ENCODE results near the gene LRP1B.

The LRP1B gene

DNA sequence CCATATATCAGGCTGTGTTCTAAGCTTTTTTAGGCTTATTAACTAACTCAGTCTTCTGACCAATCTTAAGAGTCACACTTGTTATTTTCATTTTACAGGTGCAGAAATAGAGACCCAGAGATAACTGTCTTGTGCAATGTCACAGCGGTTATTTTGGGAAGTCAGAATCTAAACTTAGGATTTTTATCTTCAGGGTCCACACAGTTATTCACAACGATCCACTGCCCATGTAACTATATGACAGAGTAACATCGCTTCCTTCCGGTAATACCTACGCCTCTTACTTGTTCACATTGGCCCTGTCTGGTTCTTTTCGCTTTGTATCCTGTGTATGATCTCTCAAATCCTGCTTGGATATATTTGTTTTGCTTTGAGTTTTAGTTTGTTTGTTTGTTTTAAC lies 631.7 kb downstream of the LRP1B start:
- no peak for DNase-seq

DNA sequence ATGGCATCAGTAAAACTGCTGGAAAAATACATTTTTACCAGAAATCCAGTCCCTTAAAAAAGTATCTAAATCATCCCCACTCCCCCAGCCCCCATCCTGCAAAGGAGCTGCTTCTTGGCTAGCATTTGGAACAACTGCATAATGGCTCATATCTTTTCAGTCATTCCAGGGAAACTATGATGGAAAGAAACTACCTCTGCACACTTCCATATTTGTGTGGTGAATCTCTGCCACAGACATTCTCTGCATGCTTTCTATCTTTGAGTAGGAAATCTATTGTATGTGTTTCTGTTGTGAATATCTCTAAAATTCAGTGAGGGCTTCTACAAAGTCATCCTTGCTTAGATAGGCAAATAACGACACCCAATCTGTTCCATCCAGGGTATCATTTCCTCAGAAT lies 632.3 kb downstream of the LRP1B start:
- DNase-seq, result no peak

DNA sequence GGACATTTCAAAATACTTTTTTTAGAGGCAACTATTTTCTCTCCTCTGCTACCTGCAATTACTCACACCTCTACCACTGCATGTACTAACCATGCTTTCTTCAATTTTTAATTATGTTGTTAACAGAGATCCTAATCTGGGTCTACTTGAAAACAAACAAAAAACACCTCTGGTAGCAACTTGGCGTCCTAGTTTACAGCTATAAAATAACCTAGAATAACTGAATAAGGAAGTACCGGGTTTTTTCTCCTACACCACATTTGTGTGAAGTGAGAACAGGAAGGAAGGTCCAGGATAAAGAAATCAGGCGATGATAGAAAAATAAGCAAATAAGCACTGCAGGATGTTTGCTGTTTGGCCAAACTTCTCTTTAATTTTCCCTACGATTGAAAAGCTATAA lies 633.5 kb downstream of the LRP1B start:
- DNase-seq, result peak; percentile 40

DNA sequence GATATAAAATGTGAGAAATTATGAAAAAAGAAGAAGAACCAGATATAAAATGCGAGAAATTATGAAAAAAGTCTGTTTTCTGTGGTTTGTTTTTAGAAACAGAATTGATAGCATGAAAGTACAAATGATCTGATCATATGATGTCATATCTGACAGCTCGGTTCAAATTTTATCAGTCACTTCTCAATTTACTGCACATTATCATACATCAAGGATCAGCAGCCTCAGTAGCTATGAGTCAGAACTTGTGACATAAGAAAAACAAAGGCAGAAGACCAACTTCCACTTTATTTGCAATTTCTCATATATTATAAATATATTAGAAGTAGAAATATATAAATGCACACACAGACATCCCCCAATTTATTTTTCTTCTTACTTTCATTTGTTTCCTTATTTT lies 634.0 kb downstream of the LRP1B start:
- DNase-seq, result no peak

DNA sequence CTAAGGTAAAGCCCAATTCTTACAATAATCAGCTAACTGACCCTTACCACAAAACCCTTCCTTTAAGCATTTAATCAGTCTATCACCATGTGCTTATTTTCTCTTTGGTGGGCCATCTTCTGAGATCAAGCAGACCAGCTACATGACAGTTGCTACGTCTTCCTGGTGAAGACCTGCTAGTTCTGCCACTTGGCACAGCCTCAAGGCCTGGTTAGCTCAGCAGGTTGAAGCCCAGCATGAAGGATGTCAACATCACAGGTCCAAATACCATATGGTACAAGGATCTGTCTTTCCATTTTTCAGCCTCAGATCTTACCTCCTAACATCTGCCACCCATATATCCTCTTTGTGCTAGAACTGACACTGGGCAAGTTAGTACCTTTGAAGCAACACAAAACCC lies 636.9 kb downstream of the LRP1B start:
- DNase-seq, result no peak

DNA sequence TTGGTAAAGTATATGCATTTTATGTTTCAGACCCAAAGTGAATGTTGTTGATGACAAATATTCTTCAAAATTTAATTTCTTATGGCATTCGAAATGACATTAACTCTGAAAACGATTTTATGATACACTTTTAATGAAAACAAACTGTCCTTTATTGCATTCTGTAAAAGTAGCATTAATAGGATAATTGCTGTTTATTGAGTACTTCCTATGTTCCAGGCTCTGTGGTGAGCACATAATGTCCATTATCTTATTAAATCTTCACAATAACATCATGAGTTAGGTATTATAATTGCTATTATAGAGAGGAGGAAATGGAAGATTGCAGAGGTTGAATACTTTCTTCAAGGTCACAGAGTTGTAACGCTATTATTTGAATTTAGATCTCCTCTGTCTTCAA lies 638.0 kb downstream of the LRP1B start:
- DNase-seq, result no peak

DNA sequence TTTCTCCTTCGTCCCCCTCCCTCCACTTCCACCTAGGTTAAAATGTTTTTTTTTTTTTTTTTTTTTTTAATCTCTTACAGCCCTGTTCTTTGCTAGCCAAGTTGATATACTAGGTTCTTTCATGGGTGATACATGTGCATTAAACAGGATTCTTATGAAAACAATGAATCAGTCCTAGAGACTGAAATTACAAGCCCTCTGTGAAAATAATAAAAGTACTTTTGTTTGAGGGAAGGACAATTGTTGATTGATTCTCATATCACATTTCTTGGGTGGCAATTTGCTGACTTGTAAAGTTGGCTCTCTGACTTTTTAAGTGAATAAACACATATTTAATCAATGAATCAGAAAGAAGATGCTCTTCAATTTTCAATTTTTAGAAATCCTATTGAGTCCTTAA lies 639.9 kb downstream of the LRP1B start:
- no peak for DNase-seq

DNA sequence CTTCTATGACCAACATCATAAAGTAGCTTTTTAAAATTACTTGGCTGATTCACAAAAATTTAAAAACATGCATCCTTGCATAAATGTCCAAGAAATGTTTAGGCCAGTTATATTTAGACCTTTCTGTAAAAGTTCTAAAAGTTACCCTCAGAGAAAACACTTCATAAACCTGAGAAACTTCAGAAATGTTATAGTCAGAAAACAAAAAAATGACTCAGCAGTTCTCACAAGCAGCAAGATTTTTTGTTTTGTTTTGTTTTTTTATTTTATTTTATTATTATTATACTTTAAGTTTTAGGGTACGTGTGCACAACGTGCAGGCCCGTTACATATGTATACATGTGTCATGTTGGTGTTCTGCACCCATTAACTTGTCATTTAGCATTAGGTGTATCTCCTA lies 648.1 kb downstream of the LRP1B start:
- no peak for DNase-seq

DNA sequence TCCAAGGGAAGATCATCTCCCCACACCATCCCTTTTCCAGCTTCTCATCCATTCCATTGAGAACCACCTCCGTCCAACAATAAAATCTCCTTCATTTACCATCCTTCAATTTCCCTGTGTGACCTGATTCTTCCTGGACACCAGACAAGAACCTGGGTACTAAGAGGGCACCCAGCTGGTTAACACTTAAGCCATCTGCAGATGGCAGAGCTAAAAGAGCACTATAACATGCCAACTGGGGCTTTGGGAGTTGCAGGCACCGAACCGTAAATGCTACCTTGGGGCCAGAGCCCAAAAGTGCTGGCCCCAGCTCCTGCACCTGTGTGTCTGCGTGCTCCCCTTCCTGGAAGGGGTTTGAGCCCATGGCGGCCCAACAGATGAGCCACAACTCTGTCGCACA lies 655.0 kb downstream of the LRP1B start:
- no peak for DNase-seq

DNA sequence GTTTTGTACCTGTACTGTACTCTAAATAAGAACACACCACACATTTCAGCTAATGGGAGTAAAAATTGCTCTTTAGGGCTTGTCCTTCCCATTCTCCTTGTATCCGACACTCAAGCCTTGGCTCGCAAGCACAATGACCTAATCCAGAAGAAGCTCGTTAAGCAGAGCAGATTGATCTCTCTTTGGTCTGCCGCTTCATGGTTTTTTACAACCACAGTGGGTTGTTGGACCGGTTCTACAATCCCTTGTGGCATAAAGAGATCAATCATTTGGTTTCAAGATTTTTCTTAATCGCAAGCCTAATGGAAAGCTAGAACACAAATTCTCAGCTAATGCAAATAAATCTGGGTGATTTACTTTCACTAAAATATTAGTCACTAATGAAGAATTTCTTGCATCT lies 662.1 kb downstream of the LRP1B start:
- no peak for DNase-seq

DNA sequence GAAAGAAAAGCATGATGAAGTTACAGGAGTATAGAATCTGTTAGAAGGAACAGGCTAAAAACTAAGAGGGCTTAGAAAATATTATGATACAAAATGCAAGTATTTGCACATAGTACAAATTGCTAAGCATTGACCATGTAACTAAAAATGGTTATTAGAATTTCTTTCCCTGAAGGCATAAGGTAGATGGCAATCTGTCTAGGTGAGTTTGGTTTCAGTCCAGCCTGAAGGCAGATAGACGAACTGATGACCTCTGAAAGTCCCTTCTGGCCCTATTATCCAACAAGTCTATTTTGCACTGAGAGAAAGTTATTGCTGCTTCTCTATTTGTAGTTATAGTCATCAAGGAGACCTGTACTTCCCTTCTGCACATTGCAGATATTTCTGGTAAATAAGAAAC lies 663.5 kb downstream of the LRP1B start:
- DNase-seq, result peak; percentile 18

DNA sequence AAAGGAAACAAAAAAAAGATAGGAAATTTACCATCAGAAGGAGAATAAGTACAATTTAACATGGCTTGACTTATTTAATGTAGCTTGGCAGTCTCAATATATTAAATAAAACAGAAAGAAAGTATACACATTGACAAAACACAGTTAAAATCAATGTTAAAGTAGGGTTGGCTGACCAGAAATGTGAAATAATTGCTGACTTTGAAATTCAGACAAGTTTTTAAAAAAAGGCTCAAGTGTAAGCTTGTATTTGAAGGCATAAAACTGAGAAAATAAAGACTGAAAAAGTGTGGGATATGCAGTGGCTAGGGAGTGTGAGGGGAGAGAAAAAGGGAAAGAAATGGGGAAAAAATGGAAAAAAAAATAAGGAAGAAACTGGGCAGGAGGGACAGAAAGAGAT lies 665.8 kb downstream of the LRP1B start:
- DNase-seq, result no peak

DNA sequence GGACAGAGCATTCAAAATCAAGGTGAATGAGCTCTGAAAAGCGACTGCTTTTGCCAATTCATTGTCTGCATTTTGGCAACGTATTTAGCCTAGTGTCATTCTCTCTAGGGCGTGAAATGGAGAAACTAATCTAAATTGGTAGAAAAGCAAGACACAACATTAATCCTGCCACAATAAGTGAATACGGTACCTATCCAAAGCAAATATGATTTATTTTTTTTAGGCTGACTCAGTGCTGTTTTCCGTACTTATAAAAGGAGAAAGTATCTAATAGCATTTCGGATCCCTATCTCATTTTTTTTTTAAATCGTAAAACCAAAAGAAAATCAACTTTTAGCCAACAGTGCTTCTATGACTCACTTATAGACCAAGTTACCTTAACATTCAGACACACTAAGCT lies 672.5 kb downstream of the LRP1B start:
- DNase-seq, result no peak

DNA sequence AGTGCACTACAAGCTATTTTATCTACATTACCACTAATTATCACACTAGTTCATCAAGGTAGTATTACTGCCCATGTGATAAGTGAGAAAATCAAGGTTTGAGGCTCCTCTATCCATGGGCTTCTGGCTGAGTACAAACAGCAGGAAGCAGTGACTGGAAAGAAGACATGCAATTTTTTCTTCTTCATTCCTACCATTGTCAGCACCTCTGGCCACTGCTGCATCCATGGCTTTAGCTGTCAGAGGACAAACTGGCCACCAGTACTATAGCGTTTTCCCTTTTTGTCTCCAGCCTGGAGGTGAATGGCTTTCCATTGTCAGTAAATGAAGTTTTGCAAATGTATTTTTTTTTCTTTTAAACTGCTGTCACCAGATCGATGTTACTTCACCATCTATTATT lies 674.9 kb downstream of the LRP1B start:
- no peak for DNase-seq

DNA sequence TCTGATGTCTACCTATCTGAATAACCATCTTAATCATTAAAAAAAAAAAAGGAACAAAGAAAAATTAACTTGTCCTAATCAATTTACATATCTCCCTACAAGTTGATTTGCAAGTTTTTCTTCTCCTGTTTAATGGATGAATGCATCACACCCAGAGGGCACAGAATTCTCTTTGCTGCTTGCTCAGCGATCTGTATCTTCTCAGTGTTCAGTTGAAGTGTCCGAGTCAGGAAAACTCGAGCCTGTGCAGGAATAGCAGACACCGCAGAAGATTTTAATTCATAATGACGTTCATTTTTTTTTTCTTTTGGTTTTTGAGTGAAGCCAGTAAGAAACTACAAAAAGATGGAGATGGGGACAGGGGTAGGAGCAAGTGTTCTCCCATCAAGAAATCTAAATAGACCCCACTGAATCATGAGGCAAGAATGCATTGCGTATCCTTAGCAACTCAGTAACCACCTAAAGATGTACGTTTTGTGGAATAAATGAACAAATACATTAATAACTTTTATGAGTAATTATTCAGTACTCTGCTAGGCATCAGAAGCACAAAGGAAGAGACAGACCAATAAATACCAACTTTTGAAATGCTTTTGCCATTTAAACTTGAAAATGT lies 675.5 kb downstream of the LRP1B start:
- no peak for DNase-seq

DNA sequence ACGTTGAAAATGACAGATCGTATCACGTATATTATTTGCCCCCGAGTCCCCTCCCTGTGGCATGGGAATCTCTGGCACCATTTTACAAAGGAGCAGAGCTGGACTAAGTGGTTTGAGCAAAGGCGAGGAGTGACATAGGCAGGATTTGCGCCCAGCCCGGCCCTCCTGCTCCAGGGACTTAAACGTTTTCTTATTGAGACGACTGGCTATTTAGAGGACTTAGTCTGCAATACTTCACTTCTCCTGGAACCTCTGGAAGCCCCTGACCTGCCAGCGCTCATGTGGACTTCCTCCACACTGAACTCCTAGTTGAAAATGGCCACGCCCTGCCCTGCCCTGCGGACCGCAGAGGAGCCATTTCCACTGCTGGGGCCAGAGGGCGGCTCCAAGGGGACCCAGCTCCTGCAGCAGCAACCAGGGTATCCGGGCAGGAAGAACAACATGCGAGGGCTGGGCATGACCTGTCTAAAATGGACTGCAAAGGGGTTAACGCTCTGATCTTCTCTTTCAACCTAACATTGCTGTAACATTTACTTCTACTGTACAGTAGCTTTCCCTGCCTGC lies 690.7 kb downstream of the LRP1B start:
- DNase-seq, result no peak

DNA sequence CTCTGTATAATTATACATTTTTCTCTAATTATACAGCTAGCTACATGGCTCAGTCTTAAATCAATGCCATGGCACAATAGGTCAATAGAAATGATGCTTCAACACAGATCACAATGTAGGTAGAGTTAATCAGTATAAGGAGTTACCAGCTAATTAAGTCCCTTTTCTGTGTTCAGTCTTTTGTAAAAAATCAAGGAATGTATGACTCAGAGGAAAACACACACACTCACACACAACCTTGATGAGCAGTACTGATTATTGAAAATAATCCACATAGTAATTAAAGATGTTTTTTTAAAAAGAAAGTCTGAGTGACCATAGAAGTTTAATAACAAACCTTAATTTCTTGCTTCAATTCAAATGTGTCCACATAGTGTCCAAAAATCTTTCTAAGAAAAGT lies 691.3 kb downstream of the LRP1B start:
- no peak for DNase-seq

DNA sequence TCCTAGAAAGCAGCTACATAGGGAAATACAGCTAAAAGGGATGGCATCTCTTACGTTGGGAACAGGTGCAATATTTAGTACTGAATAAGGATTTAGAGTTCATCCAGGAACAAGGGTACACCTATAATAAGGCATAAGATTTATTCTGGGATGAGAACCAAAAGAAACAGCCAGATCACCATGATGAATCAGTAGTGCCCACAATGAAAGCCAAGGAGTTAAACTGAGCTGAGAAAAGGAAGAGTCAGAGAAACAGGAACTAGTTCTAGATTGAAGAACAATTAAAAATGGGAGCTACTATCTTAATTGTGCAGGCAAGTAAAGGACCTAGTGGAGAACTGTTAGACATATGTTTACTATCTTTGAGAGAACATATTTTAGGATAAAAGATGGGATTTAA lies 692.3 kb downstream of the LRP1B start:
- no peak for DNase-seq

DNA sequence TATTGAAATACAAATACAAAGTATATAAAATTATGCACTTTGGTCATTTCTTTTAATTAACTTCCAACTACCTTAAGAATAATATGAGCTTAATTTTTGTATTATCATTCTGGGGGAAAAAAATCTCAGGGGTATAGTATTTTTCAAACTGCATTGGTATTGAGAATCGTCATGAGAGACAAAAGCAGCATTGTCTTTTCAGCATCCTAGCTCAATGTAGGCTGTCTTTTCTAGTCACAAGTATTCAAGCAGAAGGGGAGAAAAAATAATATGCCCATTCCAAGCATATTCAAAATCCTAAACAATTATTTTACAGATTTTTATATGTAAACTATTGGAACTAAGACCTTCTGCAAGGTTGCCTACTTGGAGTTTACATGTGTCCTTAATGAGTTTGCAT lies 693.3 kb downstream of the LRP1B start:
- no peak for DNase-seq

DNA sequence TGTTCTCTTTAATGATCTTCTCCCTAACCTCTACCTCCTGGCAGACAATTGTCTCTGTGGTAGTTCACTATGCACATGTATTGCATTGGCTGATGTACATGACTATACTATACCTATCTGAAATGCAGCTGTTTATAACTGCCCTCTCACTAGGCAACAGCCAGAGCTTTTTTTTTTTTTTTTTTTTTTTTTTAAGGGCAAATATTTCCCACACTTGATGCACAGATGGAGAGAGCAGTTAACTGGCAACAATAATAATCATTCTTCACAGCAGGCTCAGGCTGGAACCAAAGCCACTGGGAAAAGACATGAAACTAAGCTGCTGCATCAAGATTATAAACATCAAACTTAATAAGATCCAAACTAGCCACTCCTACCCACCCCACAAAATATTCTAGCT lies 707.7 kb downstream of the LRP1B start:
- DNase-seq, result no peak

DNA sequence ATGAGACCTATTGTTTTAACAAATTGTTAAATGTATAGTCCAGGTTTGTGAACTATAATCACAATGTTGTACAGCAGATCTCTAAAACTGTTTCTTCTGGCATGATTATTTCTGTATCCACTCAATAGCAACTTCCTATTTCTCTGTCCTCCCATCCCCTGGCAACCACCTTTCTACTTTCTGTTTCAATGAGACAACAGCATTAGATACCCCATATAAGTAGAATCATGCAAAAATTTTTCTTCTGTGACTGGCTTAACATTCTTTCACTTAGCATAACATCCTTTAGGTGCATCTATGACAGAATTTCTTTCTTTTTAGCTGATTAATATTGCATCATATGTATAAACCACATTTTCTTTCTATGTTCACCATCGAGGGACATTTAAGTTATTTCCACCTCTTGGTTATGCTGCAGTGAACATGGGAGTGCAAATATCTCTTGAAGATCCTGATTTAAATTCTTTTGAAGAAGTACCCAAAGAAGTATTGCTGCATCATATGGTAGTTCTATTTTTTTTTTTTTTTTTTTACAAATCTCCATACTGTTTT lies 713.5 kb downstream of the LRP1B start:
- no peak for DNase-seq

DNA sequence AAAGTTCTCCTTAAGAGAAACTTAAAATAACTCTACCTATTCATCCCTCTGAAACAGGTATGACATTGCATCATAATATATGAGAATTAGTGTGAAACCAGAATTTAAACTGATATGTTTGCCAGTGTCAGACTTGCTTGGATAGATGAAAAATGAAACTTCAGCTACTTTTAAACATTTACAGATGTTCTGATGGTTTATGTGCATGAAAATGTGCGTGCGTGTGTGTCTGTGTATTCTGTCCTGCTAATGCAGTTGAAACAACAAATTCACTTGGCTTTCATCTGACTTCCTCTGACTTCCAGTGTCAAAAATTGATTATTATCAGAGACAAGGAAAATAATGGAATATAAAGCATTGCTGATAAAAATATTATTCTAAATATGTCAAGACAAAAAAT lies 719.4 kb downstream of the LRP1B start:
- no peak for DNase-seq

DNA sequence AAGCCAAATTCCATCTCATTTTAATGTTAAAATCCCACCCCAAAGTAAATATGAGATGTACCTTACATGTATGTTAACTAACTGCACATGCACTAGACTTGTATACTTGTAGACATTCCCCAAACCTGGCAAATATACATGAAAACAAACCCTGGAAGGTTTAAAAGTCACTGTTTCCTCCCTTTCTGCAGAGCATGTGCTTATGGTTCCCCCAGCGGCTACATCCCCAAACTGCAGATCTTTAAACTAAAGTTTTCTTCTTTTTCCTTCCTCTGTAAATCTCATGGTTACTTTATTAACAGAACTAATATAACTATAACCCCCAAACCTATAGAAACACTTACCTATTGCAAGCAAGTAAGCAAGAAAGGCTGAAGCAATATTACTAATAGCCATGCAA lies 731.5 kb downstream of the LRP1B start:
- no peak for DNase-seq

DNA sequence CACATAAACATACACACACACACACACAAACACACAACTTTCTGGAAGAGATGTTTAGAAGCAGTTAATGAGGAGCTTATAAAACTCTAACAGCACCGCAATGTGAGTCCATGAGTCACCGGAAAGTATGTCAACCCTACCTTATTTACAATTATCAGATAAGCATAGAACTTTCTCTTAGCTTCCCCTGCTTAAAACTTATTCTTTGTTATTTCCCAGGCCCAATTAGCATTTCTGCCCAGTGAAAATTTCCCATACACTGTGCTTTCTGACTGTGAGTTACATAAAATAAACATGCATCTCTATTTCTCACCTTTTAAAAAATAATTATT lies 737.6 kb downstream of the LRP1B start:
- DNase-seq, result no peak

DNA sequence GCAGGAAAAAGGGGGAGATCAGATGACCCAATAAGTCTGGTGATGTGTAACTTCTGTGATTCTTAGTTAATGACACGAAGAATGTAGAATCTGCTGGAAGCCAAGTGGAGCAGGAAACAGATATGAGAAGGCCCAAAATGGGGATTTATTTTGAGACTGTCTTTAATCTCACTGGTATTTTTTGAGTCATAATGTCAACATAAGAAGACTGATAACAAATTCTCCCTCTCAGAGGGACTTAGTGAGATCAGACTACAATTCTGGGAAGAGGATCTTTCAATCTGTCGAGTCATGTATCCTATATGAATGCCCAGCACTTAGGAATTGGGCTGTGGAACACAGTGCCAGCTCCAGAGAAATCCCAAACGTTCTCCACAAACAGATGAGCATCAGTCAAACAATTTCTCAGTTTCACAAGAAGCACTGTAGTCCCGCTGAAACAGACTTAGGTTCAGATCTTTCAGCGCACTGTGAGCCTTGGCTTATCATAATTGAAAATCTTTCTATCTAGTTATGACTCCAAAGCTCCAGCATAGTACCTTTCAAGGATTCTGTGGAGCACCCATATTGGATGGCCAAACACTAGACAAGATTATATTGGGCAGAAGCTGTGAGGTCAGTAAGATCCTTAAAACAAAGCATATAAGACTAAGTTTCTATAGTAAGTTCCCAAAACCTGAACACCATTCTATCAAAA lies 738.2 kb downstream of the LRP1B start:
- DNase-seq, result no peak

Measured in MV-4-11 (cell line).